Measurements from ENCODE around the gene SPOUT1. TPM values are rescaled to one million over a fixed set of nuclear protein-coding genes. Genes with fewer than 3 reads are reported as not detected.
A peak's percentile ranks its signal among the peaks of the same experiment; 100 is the strongest.

Gene SPOUT1
- total RNA-seq, 1 donor from 2014 or later = 11.0 TPM

- Histone ChIP-seq H3K4me3 (ENCODE audit: low read length in 3 of 3) (no peak overlapping the region), H3K27ac (ENCODE audit: low read depth, low read length) (no peak overlapping the region), H3K9ac (ENCODE audit: low read depth in 1 of 3, low read length in 3 of 3) (no peak overlapping the region), H3K36me3 (ENCODE audit: control insufficient read depth in 3 of 3, insufficient read depth in 3 of 3, low read length in 3 of 3) (peaks cover 50 to 58% (median 53%) of the 10 kb centered on the region in 3 donors), H3K27me3 (ENCODE audit: control insufficient read depth in 3 of 3, insufficient read depth in 3 of 3, low read length in 3 of 3) (no peaks in the 10 kb centered on the region), H3K4me1 (ENCODE audit: control insufficient read depth in 3 of 3, insufficient read depth in 3 of 3, low read length in 3 of 3) (peaks cover 13 to 24% (median 21%) of the 10 kb centered on the region in 3 donors), H3K9me3 (ENCODE audit: control insufficient read depth in 3 of 3, low read length in 3 of 3) (no peaks in the 10 kb centered on the region)
Measured at GRCh38 chr9:128823362-128823902, 6.2 kb downstream of the SPOUT1 start.

- Histone ChIP-seq H3K9ac (ENCODE audit: low read depth in 1 of 3, low read length in 3 of 3) (no peak overlapping the region), H3K4me3 (ENCODE audit: low read length in 3 of 3) (no peak overlapping the region), H3K9me3 (ENCODE audit: control insufficient read depth in 3 of 3, low read length in 3 of 3) (no peaks in the 10 kb centered on the region), H3K27me3 (ENCODE audit: control insufficient read depth in 3 of 3, insufficient read depth in 3 of 3, low read length in 3 of 3) (no peaks in the 10 kb centered on the region), H3K27ac (ENCODE audit: low read depth, low read length) (no peak overlapping the region), H3K4me1 (ENCODE audit: control insufficient read depth in 3 of 3, insufficient read depth in 3 of 3, low read length in 3 of 3) (peaks cover 13 to 22% (median 21%) of the 10 kb centered on the region in 3 donors), H3K36me3 (ENCODE audit: control insufficient read depth in 3 of 3, insufficient read depth in 3 of 3, low read length in 3 of 3) (peaks cover 50 to 58% (median 53%) of the 10 kb centered on the region in 3 donors)
Measured at GRCh38 chr9:128822407-128823042, 7.1 kb downstream of the SPOUT1 start.

- no peak overlapping the region for H3K27ac ChIP-seq (ENCODE audit: low read depth, low read length)
- H3K9ac ChIP-seq (ENCODE audit: low read depth in 1 of 3, low read length in 3 of 3) = no peak overlapping the region
- peaks cover 44 to 56% (median 50%) of the 10 kb centered on the region in 3 donors for H3K36me3 ChIP-seq (ENCODE audit: control insufficient read depth in 3 of 3, insufficient read depth in 3 of 3, low read length in 3 of 3)
- H3K4me1 ChIP-seq (ENCODE audit: control insufficient read depth in 3 of 3, insufficient read depth in 3 of 3, low read length in 3 of 3) = peaks cover 13 to 22% (median 21%) of the 10 kb centered on the region in 3 donors
- no peaks in the 10 kb centered on the region for H3K27me3 ChIP-seq (ENCODE audit: control insufficient read depth in 3 of 3, insufficient read depth in 3 of 3, low read length in 3 of 3)
- H3K9me3 ChIP-seq (ENCODE audit: control insufficient read depth in 3 of 3, low read length in 3 of 3) = no peaks in the 10 kb centered on the region
- no peak overlapping the region for H3K4me3 ChIP-seq (ENCODE audit: low read length in 3 of 3)
Measured at GRCh38 chr9:128821584-128822406, 7.8 kb downstream of the SPOUT1 start.

GRCh38 chr9:128820665-128821583 lies 8.7 kb downstream of the SPOUT1 start:
- peaks cover 36 to 47% (median 42%) of the 10 kb centered on the region in 3 donors for H3K36me3 ChIP-seq (ENCODE audit: control insufficient read depth in 3 of 3, insufficient read depth in 3 of 3, low read length in 3 of 3)
- no peak overlapping the region for H3K27ac ChIP-seq (ENCODE audit: low read depth, low read length)
- no peak overlapping the region for H3K9ac ChIP-seq (ENCODE audit: low read depth in 1 of 3, low read length in 3 of 3)
- H3K9me3 ChIP-seq (ENCODE audit: control insufficient read depth in 3 of 3, low read length in 3 of 3) = no peaks in the 10 kb centered on the region
- H3K4me1 ChIP-seq (ENCODE audit: control insufficient read depth in 3 of 3, insufficient read depth in 3 of 3, low read length in 3 of 3) = peaks cover 13 to 22% (median 21%) of the 10 kb centered on the region in 3 donors
- H3K27me3 ChIP-seq (ENCODE audit: control insufficient read depth in 3 of 3, insufficient read depth in 3 of 3, low read length in 3 of 3) = no peaks in the 10 kb centered on the region
- H3K4me3 ChIP-seq (ENCODE audit: low read length in 3 of 3) = no peak overlapping the region

GRCh38 chr9:128819716-128820664 lies 9.6 kb downstream of the SPOUT1 start:
- no peaks in the 10 kb centered on the region for H3K27me3 ChIP-seq (ENCODE audit: control insufficient read depth in 3 of 3, insufficient read depth in 3 of 3, low read length in 3 of 3)
- no peak overlapping the region for H3K27ac ChIP-seq (ENCODE audit: low read depth, low read length)
- peak overlapping the region; percentile 75 to 85 (median 84) for H3K4me3 ChIP-seq (ENCODE audit: low read length in 3 of 3)
- peaks cover 30 to 40% (median 37%) of the 10 kb centered on the region in 3 donors for H3K36me3 ChIP-seq (ENCODE audit: control insufficient read depth in 3 of 3, insufficient read depth in 3 of 3, low read length in 3 of 3)
- peaks cover 13 to 22% (median 21%) of the 10 kb centered on the region in 3 donors for H3K4me1 ChIP-seq (ENCODE audit: control insufficient read depth in 3 of 3, insufficient read depth in 3 of 3, low read length in 3 of 3)
- no peaks in the 10 kb centered on the region for H3K9me3 ChIP-seq (ENCODE audit: control insufficient read depth in 3 of 3, low read length in 3 of 3)
- peak overlapping the region in 1 of 3 donors; percentile 87 for H3K9ac ChIP-seq (ENCODE audit: low read depth in 1 of 3, low read length in 3 of 3)

- Histone ChIP-seq H3K27me3 (ENCODE audit: control insufficient read depth in 3 of 3, insufficient read depth in 3 of 3, low read length in 3 of 3) (no peaks in the 10 kb centered on the region), H3K4me3 (ENCODE audit: low read length in 3 of 3) (peak overlapping the region; percentile 75 to 85 (median 84)), H3K36me3 (ENCODE audit: control insufficient read depth in 3 of 3, insufficient read depth in 3 of 3, low read length in 3 of 3) (peaks cover 23 to 31% (median 28%) of the 10 kb centered on the region in 3 donors), H3K9me3 (ENCODE audit: control insufficient read depth in 3 of 3, low read length in 3 of 3) (no peaks in the 10 kb centered on the region), H3K4me1 (ENCODE audit: control insufficient read depth in 3 of 3, insufficient read depth in 3 of 3, low read length in 3 of 3) (peaks cover 13 to 22% (median 21%) of the 10 kb centered on the region in 3 donors), H3K27ac (ENCODE audit: low read depth, low read length) (peak overlapping the region; percentile 73), H3K9ac (ENCODE audit: low read depth in 1 of 3, low read length in 3 of 3) (peak overlapping the region; percentile 73 to 87 (median 83))
Measured at GRCh38 chr9:128818839-128819715, 10.5 kb downstream of the SPOUT1 start.

GRCh38 chr9:128818099-128818838 lies 11.3 kb downstream of the SPOUT1 start, which contains the start of gene ENDOG:
TSS of gene ENDOG (plus strand) at chr9:128818500. CDS start at chr9:128818685, 185 bp downstream.
- H3K9me3 ChIP-seq (ENCODE audit: control insufficient read depth in 3 of 3, low read length in 3 of 3) = no peaks in the 10 kb centered on the region
- H3K4me3 ChIP-seq (ENCODE audit: low read length in 3 of 3) = peak within 1 kb of the TSS; percentile 75 to 85 (median 84)
- H3K4me1 ChIP-seq (ENCODE audit: control insufficient read depth in 3 of 3, insufficient read depth in 3 of 3, low read length in 3 of 3) = peaks cover 13 to 22% (median 21%) of the 10 kb centered on the region in 3 donors
- peak within 1 kb of the TSS; percentile 73 for H3K27ac ChIP-seq (ENCODE audit: low read depth, low read length)
- H3K27me3 ChIP-seq (ENCODE audit: control insufficient read depth in 3 of 3, insufficient read depth in 3 of 3, low read length in 3 of 3) = no peaks in the 10 kb centered on the region
- peak within 1 kb of the TSS; percentile 76 to 87 (median 83) for H3K9ac ChIP-seq (ENCODE audit: low read depth in 1 of 3, low read length in 3 of 3)
- H3K36me3 ChIP-seq (ENCODE audit: control insufficient read depth in 3 of 3, insufficient read depth in 3 of 3, low read length in 3 of 3) = peaks cover 20 to 25% (median 22%) of the 10 kb centered on the region in 3 donors

Data from skeletal muscle tissue (tissue), 4 donors.